ENCODE results near the gene TICAM1. TPM values are rescaled to one million over a fixed set of nuclear protein-coding genes. Genes with fewer than 3 reads are reported as not detected.

Gene TICAM1
- total RNA-seq, 1 experiment from 2014 or later, result 6.5 TPM

DNA sequence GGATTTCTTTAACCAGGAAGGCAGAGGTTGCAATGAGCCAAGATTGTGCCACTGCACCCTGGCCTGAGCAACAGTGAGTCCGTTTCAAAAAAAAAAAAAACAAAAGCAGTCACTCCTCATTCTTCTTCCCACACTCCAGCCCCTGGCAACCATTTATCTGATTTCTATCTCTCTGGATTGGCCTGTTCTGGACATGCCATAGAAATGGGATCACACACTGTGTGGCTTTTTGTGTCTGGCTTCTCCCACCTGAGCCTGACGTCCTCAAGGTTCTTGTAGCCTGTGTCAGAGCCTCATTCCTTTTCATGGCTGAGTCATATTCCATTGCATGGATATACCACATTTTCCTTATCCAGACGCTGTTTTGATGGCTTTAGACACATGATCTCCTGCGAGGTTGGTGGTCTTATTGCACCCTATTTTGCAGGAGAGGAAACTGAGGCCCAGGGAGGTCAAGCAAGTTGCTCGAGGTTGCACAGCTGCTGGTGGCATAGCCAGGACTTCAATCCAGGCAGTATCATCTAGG, 55.8 kb downstream of the TICAM1 start:
- BruUV-seq (replicated peaks), result no TSS peak
- H3K9me2 ChIP-seq (replicated peaks; ENCODE audit: low read length), result no peaks in the 10 kb centered on the region
- POLR2A ChIA-PET (ENCODE audit: unreplicated experiment), result no interaction called here
- CTCF ChIA-PET, result no interaction called here
- TF ChIP-seq EZH2 (IDR thresholded peaks at IDR 0.05; ENCODE audit: low read length, unreplicated experiment) (no peak), EZH2phosphoT487 (IDR thresholded peaks at IDR 0.05; ENCODE audit: borderline replicate concordance, low read length) (no peak)
- TF ChIP-seq, protein P1, sequence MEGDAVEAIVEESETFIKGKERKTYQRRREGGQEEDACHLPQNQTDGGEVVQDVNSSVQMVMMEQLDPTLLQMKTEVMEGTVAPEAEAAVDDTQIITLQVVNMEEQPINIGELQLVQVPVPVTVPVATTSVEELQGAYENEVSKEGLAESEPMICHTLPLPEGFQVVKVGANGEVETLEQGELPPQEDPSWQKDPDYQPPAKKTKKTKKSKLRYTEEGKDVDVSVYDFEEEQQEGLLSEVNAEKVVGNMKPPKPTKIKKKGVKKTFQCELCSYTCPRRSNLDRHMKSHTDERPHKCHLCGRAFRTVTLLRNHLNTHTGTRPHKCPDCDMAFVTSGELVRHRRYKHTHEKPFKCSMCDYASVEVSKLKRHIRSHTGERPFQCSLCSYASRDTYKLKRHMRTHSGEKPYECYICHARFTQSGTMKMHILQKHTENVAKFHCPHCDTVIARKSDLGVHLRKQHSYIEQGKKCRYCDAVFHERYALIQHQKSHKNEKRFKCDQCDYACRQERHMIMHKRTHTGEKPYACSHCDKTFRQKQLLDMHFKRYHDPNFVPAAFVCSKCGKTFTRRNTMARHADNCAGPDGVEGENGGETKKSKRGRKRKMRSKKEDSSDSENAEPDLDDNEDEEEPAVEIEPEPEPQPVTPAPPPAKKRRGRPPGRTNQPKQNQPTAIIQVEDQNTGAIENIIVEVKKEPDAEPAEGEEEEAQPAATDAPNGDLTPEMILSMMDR (conservative IDR thresholded peaks at IDR 0.05; ENCODE audit: low read depth, low read length), result no peak
- no peak overlapping the region for H3K9ac ChIP-seq (ENCODE audit: low read length)
- ATAC-seq, result no peak
- no peaks in the 10 kb centered on the region for H3F3A ChIP-seq (ENCODE audit: low read length, unreplicated experiment)
- no peak overlapping the region for H3K27ac ChIP-seq (ENCODE audit: low read length)
- no peaks in the 10 kb centered on the region for H3K4me1 ChIP-seq (ENCODE audit: insufficient read depth, low read length)
- intact Hi-C loops (cut with micrococcal nuclease), result no loop called here
- no peaks in the 10 kb centered on the region for H3K79me2 ChIP-seq (ENCODE audit: low read length)
- no peaks in the 10 kb centered on the region for H4K20me1 ChIP-seq (ENCODE audit: low read length)
- no peak overlapping the region for H2AFZ ChIP-seq (ENCODE audit: low read length)
- peaks cover 4% of the 10 kb centered on the region; the same call in 1 of the 2 replicates for H3K27me3 ChIP-seq (ENCODE audit: low read length)
- H3K9me3 ChIP-seq (ENCODE audit: low read length), result no peaks in the 10 kb centered on the region
- H3K4me3 ChIP-seq (ENCODE audit: low read length), result no peak overlapping the region
- no peaks in the 10 kb centered on the region for H3K36me3 ChIP-seq (ENCODE audit: low read depth, low read length)
- no peak for DNase-seq
- H3K4me2 ChIP-seq (ENCODE audit: low read length), result no peak overlapping the region

- H3K4me1 ChIP-seq (ENCODE audit: insufficient read depth, low read length), result no peaks in the 10 kb centered on the region
- H3K36me3 ChIP-seq (ENCODE audit: low read depth, low read length), result no peaks in the 10 kb centered on the region
- BruUV-seq (replicated peaks), result no TSS peak
- ChIA-PET POLR2A (ENCODE audit: unreplicated experiment) (no interaction called here), CTCF (no interaction called here)
- H3K27me3 ChIP-seq (ENCODE audit: low read length), result peaks cover 4% of the 10 kb centered on the region; the same call in 1 of the 2 replicates
- H3F3A ChIP-seq (ENCODE audit: low read length, unreplicated experiment), result peaks cover 3% of the 10 kb centered on the region
- no peak for DNase-seq
- H3K9ac ChIP-seq (ENCODE audit: low read length), result no peak overlapping the region
- H3K4me2 ChIP-seq (ENCODE audit: low read length), result no peak overlapping the region
- H3K9me2 ChIP-seq (replicated peaks; ENCODE audit: low read length), result no peaks in the 10 kb centered on the region
- H4K20me1 ChIP-seq (ENCODE audit: low read length), result no peaks in the 10 kb centered on the region
- H3K4me3 ChIP-seq (ENCODE audit: low read length), result no peak overlapping the region
- ATAC-seq, result no peak
- intact Hi-C loops (cut with micrococcal nuclease), result no loop called here
- TF ChIP-seq, protein P1 (conservative IDR thresholded peaks at IDR 0.05; ENCODE audit: low read depth, low read length), result no peak
- TF ChIP-seq EZH2 (IDR thresholded peaks at IDR 0.05; ENCODE audit: low read length, unreplicated experiment) (no peak), EZH2phosphoT487 (IDR thresholded peaks at IDR 0.05; ENCODE audit: borderline replicate concordance, low read length) (no peak)
- H3K79me2 ChIP-seq (ENCODE audit: low read length), result no peaks in the 10 kb centered on the region
- no peak overlapping the region for H3K27ac ChIP-seq (ENCODE audit: low read length)
- H2AFZ ChIP-seq (ENCODE audit: low read length), result no peak overlapping the region
- no peaks in the 10 kb centered on the region for H3K9me3 ChIP-seq (ENCODE audit: low read length)
Observed at GRCh38 chr19:4774136-4774535, 57.4 kb downstream of the TICAM1 start.

GRCh38 chr19:4773047-4773640, 58.4 kb downstream of the TICAM1 start:
- peaks cover 4% of the 10 kb centered on the region; the same call in 1 of the 2 replicates for H3K27me3 ChIP-seq (ENCODE audit: low read length)
- TF ChIP-seq EZH2 (IDR thresholded peaks at IDR 0.05; ENCODE audit: low read length, unreplicated experiment) (no peak), EZH2phosphoT487 (IDR thresholded peaks at IDR 0.05; ENCODE audit: borderline replicate concordance, low read length) (no peak)
- BruUV-seq (replicated peaks), result no TSS peak
- no peak overlapping the region for H3K4me2 ChIP-seq (ENCODE audit: low read length)
- no peaks in the 10 kb centered on the region for H4K20me1 ChIP-seq (ENCODE audit: low read length)
- ATAC-seq, result no peak
- H3F3A ChIP-seq (ENCODE audit: low read length, unreplicated experiment), result peaks cover 5% of the 10 kb centered on the region
- POLR2A ChIA-PET (ENCODE audit: unreplicated experiment), result no interaction called here
- DNase-seq, result no peak
- no peak overlapping the region for H3K9ac ChIP-seq (ENCODE audit: low read length)
- CTCF ChIA-PET, result no interaction called here
- H3K4me3 ChIP-seq (ENCODE audit: low read length), result no peak overlapping the region
- no peaks in the 10 kb centered on the region for H3K9me2 ChIP-seq (replicated peaks; ENCODE audit: low read length)
- H3K36me3 ChIP-seq (ENCODE audit: low read depth, low read length), result no peaks in the 10 kb centered on the region
- no peak overlapping the region for H2AFZ ChIP-seq (ENCODE audit: low read length)
- H3K9me3 ChIP-seq (ENCODE audit: low read length), result no peaks in the 10 kb centered on the region
- H3K79me2 ChIP-seq (ENCODE audit: low read length), result no peaks in the 10 kb centered on the region
- H3K4me1 ChIP-seq (ENCODE audit: insufficient read depth, low read length), result no peaks in the 10 kb centered on the region
- intact Hi-C loops (cut with micrococcal nuclease), result no loop called here
- no peak overlapping the region for H3K27ac ChIP-seq (ENCODE audit: low read length)

Data from PC-3 (cell line).